22Rv1 (cell line): ENCODE results near the gene LRRC49.

Experiments
- CTCF ChIP-seq: fragments of 450-650 bp; IDR thresholded peaks from 2 replicates; pipeline ENCODE4 v1.5.1; 2017; ENCODE audit warnings: mild to moderate bottlenecking
- ZFX ChIP-seq: fragments of 450-650 bp; IDR thresholded peaks from 2 replicates; pipeline ENCODE4 v1.6.1; 2017; ENCODE audit warnings: antibody characterized with exemption, borderline replicate concordance

GRCh38 chr15:70859998-70860397 lies 32.6 kb upstream of the LRRC49 start:
- TF ChIP-seq CTCF, result no peak
- TF ChIP-seq ZFX, result no peak
